Measurements from ENCODE around the gene ZNF827. TPM values are rescaled to one million over a fixed set of nuclear protein-coding genes. Genes with fewer than 3 reads are reported as not detected.

The ZNF827 gene
- total RNA-seq, 1 experiment from 2014 or later: 29.4 TPM

GRCh38 chr4:145957302-145957701, 18.7 kb upstream of the ZNF827 start:
- TF ChIP-seq CTCF (conservative IDR thresholded peaks at IDR 0.05): no peak
- no peak overlapping the region for H4K8ac ChIP-seq (replicated peaks; ENCODE audit: insufficient read length, low read depth, low read length)

More at GRCh38 chr4:145957302-145957701, 18.7 kb upstream of the ZNF827 start:
- no peak overlapping the region for H3K27ac Mint-ChIP-seq
- no peak overlapping the region for H3K4me3 Mint-ChIP-seq
- no peaks in the 10 kb centered on the region for H3K27me3 ChIP-seq (ENCODE audit: insufficient read depth, low read length)
- peaks cover 1% of the 10 kb centered on the region; the same call in 1 of the 2 replicates for H3K27me3 Mint-ChIP-seq (ENCODE audit: low read depth)
- no peak overlapping the region for H3K9ac ChIP-seq (ENCODE audit: extremely low read depth, insufficient read length, low read length)
- H3K36me3 Mint-ChIP-seq (ENCODE audit: insufficient read depth in 1 of 3, low read depth in 3 of 3): peaks cover 0 to 3% (median 0%) of the 10 kb centered on the region in 3 experiments; a peak in 2 of 7 replicates
- no peaks in the 10 kb centered on the region for H3K9me3 ChIP-seq (ENCODE audit: control insufficient read depth, low read depth, low read length)
- H3K27ac ChIP-seq (ENCODE audit: insufficient read length, low read depth, low read length): no peak overlapping the region
- H3K79me1 ChIP-seq (ENCODE audit: insufficient read depth, low read depth, low read length, poor library complexity, severe bottlenecking): no peaks in the 10 kb centered on the region
- no peak overlapping the region for H3K56ac ChIP-seq (ENCODE audit: insufficient read length, low read depth, low read length)
- no peaks in the 10 kb centered on the region for H4K20me1 ChIP-seq (ENCODE audit: control insufficient read depth, insufficient read depth, insufficient read length)
- H3K4ac ChIP-seq (ENCODE audit: low read depth, low read length): no peak overlapping the region
- no peak for DNase-seq
- WGBS (ENCODE audit: extremely low coverage, insufficient read length, low lambda C conversion rate): no CpG with 5 or more reads among the region's 1 CpG
- H3K79me2 ChIP-seq (ENCODE audit: insufficient read depth, low read length): no peaks in the 10 kb centered on the region
- no peak overlapping the region for H2AFZ ChIP-seq (ENCODE audit: low read length)
- H3K23me2 ChIP-seq (ENCODE audit: insufficient read length, low read depth, low read length, poor library complexity, severe bottlenecking): no peaks in the 10 kb centered on the region
- no peak overlapping the region for H4K91ac ChIP-seq (ENCODE audit: insufficient read length, low read depth, low read length)
- H2BK20ac ChIP-seq (ENCODE audit: low read depth, low read length, poor library complexity, severe bottlenecking): no peak overlapping the region
- H4K5ac ChIP-seq (ENCODE audit: insufficient read length, low read depth, low read length): no peak overlapping the region
- H2BK15ac ChIP-seq (ENCODE audit: low read depth, low read length): no peak overlapping the region
- no peak overlapping the region for H2BK12ac ChIP-seq (ENCODE audit: insufficient read length, low read depth, low read length)
- H3K4me2 ChIP-seq (ENCODE audit: insufficient read depth, insufficient read length, low read length): no peak overlapping the region
- peaks cover 0 to 8% of the 10 kb centered on the region in 2 experiments; a peak in 1 of 5 replicates for H3K9me3 Mint-ChIP-seq
- no peak overlapping the region for H2BK120ac ChIP-seq (ENCODE audit: low read depth, low read length, poor library complexity, severe bottlenecking)
- H3K4me1 Mint-ChIP-seq: peaks cover 8 to 12% of the 10 kb centered on the region in 2 experiments
- H3K14ac ChIP-seq (ENCODE audit: insufficient read depth, low read length): no peak overlapping the region
- no peak overlapping the region for H3T11ph ChIP-seq (ENCODE audit: low read length)
- H3K4me1 ChIP-seq (ENCODE audit: insufficient read depth, low read length): no peaks in the 10 kb centered on the region; the same call in 1 of the 2 replicates
- H3K23ac ChIP-seq (ENCODE audit: insufficient read length, low read depth, low read length): no peak overlapping the region
- H2BK5ac ChIP-seq (ENCODE audit: insufficient read length, low read length): no peak overlapping the region
- no peak overlapping the region for H3K18ac ChIP-seq (ENCODE audit: insufficient read length, low read depth, low read length)
- no peak overlapping the region for H2AK5ac ChIP-seq (ENCODE audit: insufficient read length, low read length)

All from H9 (cell line).